ENCODE measurements around the gene MS4A6E. TPM values are rescaled to one million over a fixed set of nuclear protein-coding genes. Genes with fewer than 3 reads are reported as not detected.

The MS4A6E gene
- total RNA-seq, result not detected

GRCh38 chr11:60326955-60327354 is at the start of gene MS4A6E:
MS4A6E (plus strand) TSS chr11:60327255; CDS start chr11:60334896, 7,641 bp downstream.

GRCh38 chr11:60280412-60280811 is 46.6 kb upstream of the MS4A6E start, which contains the start of gene MS4A4A:
MS4A4A (plus strand) TSS chr11:60280666; CDS start chr11:60280676, 10 bp downstream.

GRCh38 chr11:60378354-60378753 is 51.3 kb downstream of the MS4A6E start, which contains the start of gene MS4A7:
MS4A7 (plus strand) TSS chr11:60378532; CDS start chr11:60383142, 4,610 bp downstream.

Other genes with a start within 250 kb of the MS4A6E start
- not detected for gene MS4A2, start 238.6 kb upstream of the MS4A6E start, total RNA-seq
- gene MS4A6A, start 144.2 kb upstream of the MS4A6E start, total RNA-seq, result not detected
- gene MS4A4E, start 84.1 kb upstream of the MS4A6E start, total RNA-seq, result not detected
- gene MS4A4A, start 46.6 kb upstream of the MS4A6E start, total RNA-seq, result not detected
- gene MS4A7, start 51.3 kb downstream of the MS4A6E start, total RNA-seq, result 1 to 10 TPM in 1 of 2 donors, under 1 TPM in 1; under 0.01 to 1.0 TPM
- gene MS4A14, start 69.2 kb downstream of the MS4A6E start, total RNA-seq, result not detected
- not detected for gene MS4A5, start 102.3 kb downstream of the MS4A6E start, total RNA-seq
- not detected for gene MS4A1, start 128.6 kb downstream of the MS4A6E start, total RNA-seq
- gene MS4A12, start 165.5 kb downstream of the MS4A6E start, total RNA-seq, result under 1 TPM in 1 of 2 donors, not detected in 1; 0.34 TPM
- not detected for gene MS4A13, start 188.1 kb downstream of the MS4A6E start, total RNA-seq

Measured in melanocyte of skin (primary cell).